Measurements from ENCODE around the gene DIRAS1.

DIRAS1 gene

GRCh38 chr19:2766594-2767372, 45.6 kb upstream of the DIRAS1 start:
- no peak for DNase-seq
- Histone ChIP-seq H3K36me3 (replicated peaks) (peaks cover 44% of the 10 kb centered on the region), H3K27me3 (replicated peaks) (no peaks in the 10 kb centered on the region), H3K27ac (no peak overlapping the region), H3K4me3 (ENCODE audit: low read depth, low read length) (no peak overlapping the region)
- no peak for TF ChIP-seq CTCF (IDR thresholded peaks at IDR 0.05; ENCODE audit: low read depth, low read length, missing control alignments)
- in situ Hi-C loops (cut with HindIII; ENCODE audit: low pct_ligation_motif_present, low sequenced_read_pairs), result no loop called here

GRCh38 chr19:2765376-2765775, 44.2 kb upstream of the DIRAS1 start:
- Histone ChIP-seq H3K4me3 (ENCODE audit: low read depth, low read length) (no peak overlapping the region), H3K27ac (no peak overlapping the region), H3K36me3 (replicated peaks) (peaks cover 49% of the 10 kb centered on the region), H3K27me3 (replicated peaks) (no peaks in the 10 kb centered on the region)
- TF ChIP-seq CTCF (IDR thresholded peaks at IDR 0.05; ENCODE audit: low read depth, low read length, missing control alignments), result no peak
- DNase-seq, result no peak
- in situ Hi-C loops (cut with HindIII; ENCODE audit: low pct_ligation_motif_present, low sequenced_read_pairs), result no loop called here

GRCh38 chr19:2764945-2765344, 43.8 kb upstream of the DIRAS1 start:
- no peaks in the 10 kb centered on the region for H3K27me3 ChIP-seq (replicated peaks)
- H3K27ac ChIP-seq, result no peak overlapping the region
- no peak for DNase-seq
- peaks cover 51% of the 10 kb centered on the region for H3K36me3 ChIP-seq (replicated peaks)
- TF ChIP-seq CTCF (IDR thresholded peaks at IDR 0.05; ENCODE audit: low read depth, low read length, missing control alignments), result no peak
- in situ Hi-C loops (cut with HindIII; ENCODE audit: low pct_ligation_motif_present, low sequenced_read_pairs), result no loop called here
- H3K4me3 ChIP-seq (ENCODE audit: low read depth, low read length), result no peak overlapping the region

- Histone ChIP-seq H3K27ac (no peak overlapping the region), H3K36me3 (replicated peaks) (peaks cover 59% of the 10 kb centered on the region), H3K4me3 (ENCODE audit: low read depth, low read length) (no peak overlapping the region), H3K27me3 (replicated peaks) (no peaks in the 10 kb centered on the region)
- in situ Hi-C loops (cut with HindIII; ENCODE audit: low pct_ligation_motif_present, low sequenced_read_pairs), result no loop called here
- no peak for TF ChIP-seq CTCF (IDR thresholded peaks at IDR 0.05; ENCODE audit: low read depth, low read length, missing control alignments)
- no peak for DNase-seq
These were observed 42.5 kb upstream of the DIRAS1 start for GRCh38 chr19:2763687-2764086.

GRCh38 chr19:2762783-2763496, 41.8 kb upstream of the DIRAS1 start:
- Histone ChIP-seq H3K4me3 (ENCODE audit: low read depth, low read length) (no peak overlapping the region), H3K36me3 (replicated peaks) (peaks cover 59% of the 10 kb centered on the region), H3K27me3 (replicated peaks) (no peaks in the 10 kb centered on the region), H3K27ac (no peak overlapping the region)
- in situ Hi-C loops (cut with HindIII; ENCODE audit: low pct_ligation_motif_present, low sequenced_read_pairs), result no loop called here
- no peak for DNase-seq
- TF ChIP-seq CTCF (IDR thresholded peaks at IDR 0.05; ENCODE audit: low read depth, low read length, missing control alignments), result no peak

Measured in brain microvascular endothelial cell (primary cell).